NOMO-1 treated with dmso at 0.1 percent for 144 hours (cell line): Measurements from ENCODE around the gene GRIN3A.
A peak's percentile ranks its signal among the peaks of the same experiment; 100 is the strongest.
"Not testable (repeated sequence)": the region's sequence is repeated elsewhere in the genome, so short reads cannot be mapped to it uniquely, and the experiment has no call there.

Experiments
- DNase-seq: peaks from one replicate; lab custom pipeline; 2025; ENCODE audit not compliant: unreplicated experiment; lab: John Stamatoyannopoulos, UW

GRIN3A gene

DNA sequence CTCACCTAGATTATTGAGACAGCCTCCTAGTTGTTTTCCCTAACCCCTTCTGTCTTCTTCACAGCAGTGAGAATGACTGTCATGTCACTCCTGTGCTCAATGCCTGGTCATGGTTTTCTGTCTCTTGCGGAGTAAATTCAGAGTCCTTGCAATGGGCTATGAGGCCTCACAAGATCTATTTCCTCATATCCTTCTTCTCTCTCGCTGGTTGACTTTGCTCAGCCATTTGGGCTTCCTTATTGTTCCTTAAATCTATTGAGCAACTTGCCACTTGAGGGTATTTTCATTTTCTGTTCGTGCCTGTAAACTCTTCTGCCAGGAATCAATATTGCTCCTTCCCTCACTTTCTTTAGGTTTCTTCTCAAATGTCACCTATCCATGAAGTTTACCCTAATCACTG, 152.7 kb downstream of the GRIN3A start:
- DNase-seq, result peak; percentile 74

DNA sequence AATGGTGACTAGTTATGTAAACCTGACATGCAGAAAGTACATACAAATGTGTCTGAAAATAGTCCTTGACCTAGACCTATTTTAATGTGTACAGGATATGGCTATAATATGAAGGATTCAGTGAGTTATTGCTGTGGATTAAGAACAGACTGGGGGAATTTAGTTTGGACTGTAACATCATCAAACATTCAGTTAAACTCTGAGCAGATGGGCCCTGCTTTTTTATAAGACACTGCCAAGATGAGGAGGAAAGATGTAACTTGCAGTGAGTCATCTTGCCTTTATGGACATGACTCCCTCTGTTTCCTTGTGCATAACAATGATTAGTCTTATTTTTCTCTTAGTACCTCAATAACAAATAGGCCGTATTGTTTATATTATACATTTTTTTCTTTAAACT, 155.9 kb downstream of the GRIN3A start:
- DNase-seq, result no peak

DNA sequence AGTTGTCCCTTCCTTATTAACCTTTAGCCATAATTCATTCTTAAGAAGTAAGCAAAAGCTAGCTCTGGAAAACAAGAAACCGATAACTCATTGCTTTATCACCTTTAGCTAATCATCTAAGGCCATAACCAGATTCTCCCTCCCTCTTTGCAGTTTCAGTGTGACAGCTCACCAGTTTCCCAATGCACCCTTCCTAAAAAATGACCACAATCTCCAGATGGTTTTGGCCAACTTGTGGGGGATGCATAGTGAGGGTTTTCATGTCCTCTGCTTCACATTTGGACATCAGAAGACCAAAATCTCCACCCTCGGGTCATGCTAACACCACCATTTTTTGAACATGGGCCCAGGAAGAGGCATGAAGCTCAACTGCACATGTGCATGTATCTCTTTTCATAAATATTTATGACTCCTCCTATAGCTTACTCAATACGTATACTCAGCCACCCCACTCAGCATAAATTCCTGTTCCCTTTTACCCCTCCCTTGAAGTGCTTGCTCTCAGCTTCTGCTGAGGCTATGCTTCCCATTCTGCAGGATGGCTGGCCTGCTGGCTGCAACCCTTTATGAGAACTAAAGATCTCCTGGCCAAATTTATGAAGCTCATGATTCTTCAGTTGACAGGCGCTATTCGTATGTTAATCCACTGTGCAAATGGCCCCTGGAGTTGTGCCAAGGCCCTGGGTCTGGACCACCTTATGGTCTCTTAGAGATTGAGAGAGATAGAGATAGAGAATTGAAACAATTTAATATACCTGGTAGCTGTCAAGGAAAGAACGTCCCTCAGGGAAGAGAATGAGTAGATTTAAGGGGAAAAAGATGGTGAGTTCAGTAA, 158.5 kb downstream of the GRIN3A start:
- peak; percentile 59 for DNase-seq

DNA sequence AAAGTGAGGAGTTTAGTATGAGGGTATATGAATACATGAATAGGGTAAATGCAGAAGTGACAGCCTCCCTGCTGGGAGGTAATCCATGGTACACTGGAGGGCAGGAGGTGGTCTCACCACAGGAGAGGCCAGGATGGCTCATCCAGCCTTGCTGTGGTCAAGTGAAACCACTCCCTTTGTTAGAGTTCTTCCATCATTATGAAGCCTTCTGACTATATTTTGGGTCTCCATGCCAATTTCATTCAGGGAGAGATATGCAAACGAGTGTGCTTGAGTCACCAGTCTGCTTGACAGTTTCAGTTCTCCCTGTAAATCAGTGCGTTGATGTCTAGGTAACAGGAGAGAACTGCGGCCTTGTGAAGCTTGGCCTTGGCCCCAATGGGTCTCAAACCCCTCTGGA, 160.1 kb downstream of the GRIN3A start:
- DNase-seq, result peak; percentile 16

DNA sequence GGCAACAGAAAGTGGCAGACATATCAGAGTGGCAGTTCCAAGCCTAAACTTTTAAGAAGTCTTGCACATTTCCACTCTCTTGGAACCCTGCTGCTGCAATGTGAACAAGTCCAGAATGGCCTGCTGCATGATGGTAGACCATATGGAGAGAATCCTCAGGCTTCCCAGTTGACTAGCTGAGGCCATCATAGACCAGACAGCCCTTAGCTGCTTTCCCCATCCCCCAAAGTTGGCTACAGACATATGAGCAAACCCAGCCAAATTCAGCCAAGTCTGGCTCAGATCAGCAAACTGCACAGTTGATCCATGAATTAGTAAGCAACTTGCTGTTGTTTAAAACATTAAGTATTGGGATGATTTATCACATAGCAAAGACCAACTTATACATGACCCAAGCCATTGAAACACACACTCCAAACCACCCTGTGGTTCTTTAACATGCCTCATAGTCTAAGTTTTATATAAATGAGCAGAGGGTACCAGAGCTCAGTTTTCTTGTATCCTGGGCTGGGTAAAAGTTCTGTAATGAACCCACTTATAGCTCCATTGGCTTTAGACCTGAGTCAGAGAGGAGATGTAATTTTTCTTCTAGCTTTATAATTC, 163.6 kb downstream of the GRIN3A start:
- DNase-seq, result no peak

DNA sequence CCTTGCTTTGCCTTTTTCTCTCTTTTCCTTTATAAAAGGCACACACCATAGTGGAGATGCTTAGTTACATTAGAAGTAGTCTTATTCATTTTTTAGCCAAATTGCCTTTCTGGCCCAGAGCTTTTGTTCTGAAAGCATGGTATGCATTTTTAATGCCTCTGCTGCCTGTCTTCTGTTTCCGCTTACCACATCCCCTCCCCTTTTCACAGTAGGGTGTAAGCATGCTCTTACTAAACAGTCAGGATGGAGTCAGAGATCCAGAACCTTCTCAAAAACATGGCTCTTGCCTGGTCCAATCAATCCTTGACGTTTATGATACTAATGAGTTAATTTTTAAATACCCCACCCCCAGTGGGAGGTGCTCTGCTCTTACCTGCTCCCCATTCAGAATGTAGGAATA, 166.1 kb downstream of the GRIN3A start:
- no peak for DNase-seq

DNA sequence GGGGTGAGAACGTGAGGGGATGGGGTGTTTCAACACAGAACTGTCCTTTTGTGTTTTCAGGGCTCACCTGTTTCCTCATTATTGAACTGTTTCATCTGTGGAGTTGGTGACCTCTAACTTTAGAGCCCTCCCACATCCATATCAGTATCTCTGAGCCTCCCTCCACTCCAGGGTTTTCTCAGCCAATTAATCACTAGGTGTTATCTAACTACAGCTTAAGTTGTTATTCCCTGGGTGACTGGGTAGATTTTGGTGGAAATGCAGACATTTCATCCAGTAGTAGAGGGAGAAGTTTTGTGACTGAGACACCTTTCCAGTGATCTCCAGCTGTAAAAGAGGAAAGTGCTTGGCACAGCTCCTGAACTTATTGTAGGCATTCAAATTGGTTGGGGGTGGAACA, 167.3 kb downstream of the GRIN3A start:
- no peak for DNase-seq

DNA sequence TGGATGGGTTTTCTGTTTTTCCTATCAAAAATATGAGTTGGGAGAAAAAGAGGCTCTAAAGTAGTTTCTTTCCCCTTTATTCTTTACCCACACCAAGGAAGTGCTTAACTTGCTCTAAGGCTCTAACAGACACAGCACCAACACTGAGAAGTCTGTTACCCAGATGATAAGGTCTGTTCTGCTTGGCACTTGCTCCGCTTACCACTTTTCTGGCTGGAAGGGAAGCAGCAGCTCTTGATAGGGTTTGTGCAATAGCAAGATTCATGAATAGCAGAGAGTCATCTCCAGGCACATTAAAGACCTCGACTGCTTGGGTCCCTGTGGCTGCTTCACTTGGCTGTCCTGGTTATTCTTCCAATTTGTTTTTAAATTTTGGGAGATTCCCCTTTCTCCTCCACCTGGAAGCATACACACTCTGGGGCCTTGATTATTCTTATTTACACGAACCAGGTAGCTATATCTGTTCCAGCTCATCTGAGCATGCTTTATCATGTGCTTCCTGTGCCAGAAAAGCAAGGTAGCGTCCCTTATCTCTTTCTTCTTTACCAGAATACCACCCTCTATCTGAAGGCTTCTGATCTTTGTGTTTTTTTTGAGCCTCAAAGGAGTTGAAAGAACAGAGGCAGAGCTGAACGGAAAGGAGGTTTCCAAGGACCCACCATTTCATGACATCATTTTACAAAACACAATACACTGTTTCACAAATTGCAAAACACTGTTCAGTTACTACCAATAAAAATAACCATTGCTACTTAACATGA, 168.5 kb downstream of the GRIN3A start:
- peak; percentile 9 for DNase-seq

DNA sequence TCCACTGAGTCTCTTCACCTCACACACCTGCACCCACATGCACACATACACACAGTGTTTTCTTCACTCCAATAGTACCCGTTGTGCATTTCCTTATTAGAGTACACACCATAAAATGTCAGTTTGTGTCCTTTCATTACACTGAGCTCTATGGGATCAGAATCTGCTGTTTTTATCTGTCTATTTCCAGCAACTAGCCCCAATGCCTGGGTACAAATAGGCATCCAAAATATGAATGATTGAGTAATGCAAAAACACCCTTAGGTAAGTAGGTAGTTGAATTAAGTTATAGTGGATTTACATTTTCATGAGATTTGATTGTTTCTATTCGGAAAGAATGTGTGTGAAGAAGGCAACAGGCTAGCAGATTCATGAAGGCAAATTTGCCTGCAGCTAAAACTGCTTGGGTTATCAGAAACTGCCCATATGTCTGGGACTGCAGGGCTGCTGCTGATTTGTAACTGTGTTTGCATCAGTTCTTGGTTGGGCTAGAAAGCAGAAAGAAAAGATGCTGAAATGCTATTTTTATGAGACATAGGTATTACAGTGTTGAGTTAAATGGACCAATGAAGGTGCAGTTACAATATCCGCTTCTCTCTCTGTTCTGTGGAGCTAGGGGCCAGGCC, 170.6 kb downstream of the GRIN3A start:
- DNase-seq, result no peak

DNA sequence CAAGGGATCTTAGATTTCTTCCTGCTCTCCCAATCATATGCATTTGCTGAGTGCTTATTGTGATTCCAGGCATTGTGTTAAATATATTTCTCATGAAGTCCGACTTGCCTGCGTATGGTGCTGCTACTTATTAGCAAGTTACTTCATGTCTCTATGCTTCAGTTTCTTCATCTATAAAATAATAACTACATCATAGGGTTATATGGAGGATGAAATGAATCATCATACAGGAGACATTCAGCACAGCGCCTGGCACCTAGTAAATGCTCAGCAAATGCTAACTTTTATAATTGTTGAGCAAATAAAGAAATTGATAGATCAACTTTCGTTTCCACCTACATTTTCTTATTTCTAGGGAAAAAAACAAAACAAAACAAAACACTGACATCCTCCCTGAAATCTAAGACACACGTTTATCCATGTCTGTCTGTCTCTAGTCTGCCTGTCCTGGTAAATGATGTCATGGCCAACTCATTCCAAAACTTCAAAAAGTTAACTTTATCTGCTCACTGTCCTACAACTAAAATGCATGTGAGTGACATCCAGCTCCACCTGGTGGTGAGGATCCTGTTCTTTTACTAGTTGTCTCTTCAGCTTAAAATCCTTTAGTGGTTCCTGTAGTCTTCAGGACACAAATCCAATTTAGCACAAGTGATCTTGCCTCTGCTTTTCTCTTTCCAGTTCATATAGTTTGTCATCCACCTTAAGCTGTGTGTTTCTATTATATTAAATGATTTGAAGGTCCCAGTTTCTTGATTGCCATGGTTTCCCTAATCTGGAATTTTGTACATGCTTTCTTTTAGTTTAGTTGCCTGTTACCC, 171.3 kb downstream of the GRIN3A start:
- DNase-seq, result no peak

DNA sequence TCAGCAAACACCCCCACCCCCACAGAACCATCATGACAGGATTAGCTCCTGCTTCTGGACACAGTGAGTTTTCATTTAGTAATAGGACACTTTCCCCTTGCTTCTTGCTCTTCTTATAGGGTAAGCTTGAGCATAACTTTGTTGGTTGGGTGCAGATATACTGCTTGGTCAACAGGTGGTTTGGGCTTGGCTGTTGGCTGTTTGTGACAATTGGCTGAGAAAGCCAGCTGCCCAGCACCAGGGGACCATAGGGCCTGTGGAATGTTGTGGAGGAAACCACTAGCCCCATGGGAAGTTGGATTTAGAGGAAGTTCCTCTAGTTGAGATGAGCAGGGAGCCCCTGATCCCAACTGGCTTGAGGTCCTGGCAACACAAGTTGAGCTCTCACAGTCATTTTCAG, 174.2 kb downstream of the GRIN3A start:
- no peak for DNase-seq

DNA sequence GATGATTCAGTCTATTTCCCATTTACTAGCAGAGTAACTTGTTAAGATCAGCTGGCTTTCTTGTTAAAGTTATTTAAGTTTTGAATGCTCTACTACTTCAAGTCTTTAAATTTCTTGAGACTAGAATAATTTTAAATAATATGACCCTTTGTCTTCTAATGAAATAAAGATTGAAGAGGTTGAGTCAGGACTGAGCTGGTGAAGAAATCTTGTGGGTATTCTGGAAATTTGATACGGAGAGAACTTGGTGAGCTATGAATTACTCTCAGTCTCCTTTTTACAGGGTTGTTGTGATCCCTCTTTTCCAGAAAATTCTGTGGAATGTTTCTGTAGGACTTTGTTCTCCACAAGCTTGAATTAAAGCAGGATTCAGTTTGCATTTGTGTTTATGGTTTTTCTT, 175.5 kb downstream of the GRIN3A start:
- no peak for DNase-seq

DNA sequence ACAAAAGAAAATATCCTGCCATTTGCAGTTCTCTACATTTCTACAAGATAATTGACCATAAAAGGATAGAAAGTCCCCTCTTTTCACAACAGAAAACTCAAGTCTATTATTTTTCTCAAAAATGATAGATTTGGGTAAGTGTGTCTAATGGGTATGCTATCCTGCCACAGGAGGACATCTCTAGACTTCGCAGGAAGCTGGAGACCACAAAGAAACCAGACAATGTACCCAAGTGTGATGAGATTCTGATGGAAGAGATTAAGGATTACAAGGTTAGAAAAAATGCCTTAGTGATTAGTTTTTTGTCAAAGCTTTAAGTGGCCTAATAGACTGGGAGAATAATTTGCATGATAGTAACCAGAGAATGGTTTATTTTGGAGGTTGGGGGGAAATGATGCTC, 176.7 kb downstream of the GRIN3A start:
- DNase-seq, result no peak

DNA sequence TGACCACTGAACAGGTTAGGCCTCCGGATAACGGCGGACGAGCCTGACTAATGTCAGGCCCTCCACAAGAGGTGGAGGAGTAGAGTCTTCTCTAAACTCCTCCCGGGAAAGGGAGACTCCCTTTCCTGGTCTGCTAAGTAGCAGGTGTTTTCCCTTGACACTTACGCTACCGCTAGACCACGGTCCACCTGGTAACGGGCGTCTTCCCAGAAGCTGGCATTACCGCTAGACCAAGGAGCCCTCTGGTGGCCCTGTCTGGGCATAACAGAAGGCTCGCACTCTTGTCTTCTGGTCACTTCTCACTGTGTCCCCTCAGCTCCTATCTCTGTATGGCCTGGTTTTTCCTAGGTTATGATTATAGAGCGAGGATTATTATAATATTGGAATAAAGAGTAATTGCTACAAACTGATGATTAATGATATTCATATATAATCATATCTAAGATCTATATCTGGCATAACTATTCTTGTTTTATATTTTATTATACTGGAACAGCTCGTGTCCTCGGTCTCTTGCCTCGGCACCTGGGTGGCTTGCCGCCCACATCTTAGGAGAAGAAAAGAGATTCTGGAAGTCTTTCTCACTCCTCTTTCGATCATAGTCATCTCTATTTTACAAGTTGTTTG, 188.9 kb downstream of the GRIN3A start:
- not testable (repeated sequence) for DNase-seq

DNA sequence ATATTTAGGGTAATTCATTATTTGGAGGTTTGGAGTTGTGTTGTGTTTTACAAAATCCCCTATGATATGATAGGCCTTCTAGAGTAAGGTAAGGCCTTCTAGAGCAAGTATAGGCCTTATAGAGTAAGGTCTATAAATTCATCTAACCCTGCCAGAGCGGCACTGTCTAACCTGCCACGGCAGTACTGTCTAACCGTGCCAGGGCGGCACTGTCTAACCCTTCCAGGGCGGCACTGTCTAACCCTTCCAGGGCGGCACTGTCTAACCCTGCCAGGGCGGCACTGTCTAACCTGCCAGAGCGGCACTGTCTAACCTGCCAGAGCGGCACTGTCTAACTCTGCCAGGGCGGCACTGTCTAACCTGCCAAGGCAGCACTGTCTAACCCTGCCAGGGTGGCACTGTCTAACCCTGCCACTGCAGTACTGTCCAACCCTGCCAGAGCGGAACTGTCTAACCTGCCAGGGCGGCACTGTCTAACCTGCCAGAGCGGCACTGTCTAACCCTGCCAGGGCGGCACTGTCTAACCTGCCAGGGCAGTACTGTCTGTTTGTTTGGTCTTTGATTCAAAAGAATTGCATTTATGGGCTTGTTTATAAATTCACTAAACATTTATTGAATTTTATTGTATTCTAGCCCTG, 195.2 kb downstream of the GRIN3A start:
- DNase-seq, result no peak

DNA sequence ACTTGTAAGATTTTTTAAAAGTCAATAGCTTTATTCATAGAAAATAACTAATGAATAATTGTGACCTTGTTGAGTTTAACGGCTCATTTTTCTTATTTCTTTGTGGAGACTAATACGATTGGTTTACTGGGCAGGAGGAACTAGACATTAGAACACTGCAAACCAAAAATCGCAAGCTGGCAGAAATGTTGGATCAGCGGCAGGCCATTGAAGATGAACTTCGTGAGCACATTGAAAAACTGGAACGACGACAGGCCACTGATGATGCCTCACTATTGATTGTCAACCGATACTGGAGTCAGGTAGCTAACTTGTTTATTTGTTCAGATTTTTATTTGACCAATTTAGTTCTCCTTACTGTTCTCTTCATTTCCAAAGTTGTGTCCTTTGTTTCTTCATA, 198.4 kb downstream of the GRIN3A start:
- DNase-seq, result no peak

DNA sequence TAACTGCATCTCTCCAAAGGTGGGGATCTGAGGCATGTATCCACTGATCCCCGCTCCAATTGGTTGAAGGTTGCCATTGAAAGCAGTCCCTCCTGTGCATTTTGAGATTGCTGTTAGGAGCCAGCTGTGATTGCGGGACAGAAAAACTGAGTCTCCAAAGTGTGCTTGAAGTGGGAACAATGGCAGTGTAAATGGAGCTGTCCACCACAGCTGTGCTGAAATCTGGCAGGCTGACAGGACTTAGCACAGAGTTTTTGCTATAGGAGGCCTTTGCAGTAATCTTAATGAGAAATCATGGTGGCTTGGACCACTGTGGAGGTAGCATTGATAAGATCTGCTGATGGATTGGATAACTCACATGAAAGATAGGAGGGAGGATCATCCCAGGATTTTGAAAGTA, 201.5 kb downstream of the GRIN3A start:
- no peak for DNase-seq

DNA sequence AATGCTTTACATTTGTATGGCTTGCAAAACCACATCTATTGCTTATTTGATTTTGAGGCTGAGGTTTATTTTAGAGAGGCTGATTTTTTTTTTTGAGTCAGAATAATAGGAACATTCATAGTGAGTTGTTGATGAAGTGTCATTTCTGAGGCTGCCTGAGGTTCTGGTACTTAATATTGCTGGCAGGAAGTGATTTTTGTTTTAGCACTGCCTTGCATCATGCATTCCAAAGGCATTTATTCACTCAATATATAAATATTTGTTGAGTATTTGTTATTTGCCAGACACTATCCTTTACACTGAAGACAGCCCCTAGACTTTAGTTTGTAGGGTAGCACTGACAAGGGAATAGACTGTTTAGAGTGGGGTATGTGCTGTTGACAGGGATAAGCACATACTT, 202.1 kb downstream of the GRIN3A start:
- DNase-seq, result no peak

DNA sequence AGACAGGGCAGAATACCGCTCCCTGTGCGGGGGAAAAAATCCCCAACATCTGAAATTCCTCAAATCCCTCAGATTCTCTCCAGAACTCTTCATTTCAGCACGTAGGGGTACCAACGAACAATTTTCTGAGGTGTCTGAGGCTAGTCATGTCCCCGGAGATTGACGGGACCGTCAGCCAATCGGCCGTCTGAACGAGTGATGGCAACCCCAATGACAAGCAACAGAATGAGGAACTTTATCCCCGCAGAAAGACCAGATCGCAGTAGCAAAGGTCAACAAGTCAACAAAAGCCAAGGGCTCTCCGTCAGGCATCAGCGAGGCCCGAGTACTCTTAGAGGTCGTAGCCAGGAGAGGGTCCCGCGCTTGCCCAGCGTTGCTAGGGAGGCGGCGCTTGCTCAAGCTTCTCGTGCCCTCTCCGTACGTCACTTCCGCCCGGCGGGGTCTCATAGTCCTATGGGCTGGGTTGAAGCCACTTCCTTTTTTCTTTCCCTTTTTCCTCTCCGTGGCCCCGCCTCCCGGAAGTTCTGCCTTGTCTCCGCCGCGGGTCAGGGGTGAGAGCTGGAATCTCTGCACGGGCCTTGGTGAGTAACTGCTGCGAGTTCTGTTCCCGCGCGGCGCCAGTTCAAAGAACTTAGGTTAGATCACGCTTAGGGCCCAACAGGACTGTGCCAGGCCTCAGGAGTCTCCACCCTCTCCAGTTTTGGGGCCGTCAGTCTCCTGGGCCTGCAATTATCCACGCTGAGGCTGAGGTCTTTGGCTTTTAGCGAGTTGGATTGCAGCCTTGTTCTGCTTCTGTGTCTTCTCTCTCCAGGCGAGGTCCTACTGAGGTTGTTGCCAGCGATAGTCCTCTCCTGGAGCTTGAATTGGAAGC, 204.9 kb downstream of the GRIN3A start, which contains the start of gene RNF20:
Gene RNF20, plus strand, starts transcription at position 520 of the 871 bp plus-strand sequence. CDS start 1,571 bp downstream, outside the sequence.
- peak; percentile 98 for DNase-seq
